Thymus (tissue), 11 donors: ENCODE data around the gene KCNQ4. TPM values are rescaled to one million over a fixed set of nuclear protein-coding genes. Genes with fewer than 3 reads are reported as not detected.
A peak's percentile ranks its signal among the peaks of the same experiment; 100 is the strongest.

Source experiments
- DNase-seq, 9 donors: peaks; one replicate each; pipeline ENCODE4 v3.0.0-alpha.2; 2013; ENCODE audit warnings: low spot score in 9 of 9, low read depth in 6 of 9, missing footprints in 1 of 9
- H3K27ac ChIP-seq, 2 donors: one replicate each; pipeline ENCODE4 v1.5.1; 2013; ENCODE audit warnings: control low read depth in 1 of 2, low read depth in 1 of 2, low read length in 1 of 2, mild to moderate bottlenecking in 1 of 2, moderate library complexity in 1 of 2
- H3K27me3 ChIP-seq, 2 donors: one replicate each; pipeline ENCODE4 v1.5.1; 2013; ENCODE audit warnings: low read length in 1 of 2; ENCODE audit not compliant: control insufficient read depth in 2 of 2, insufficient read depth in 1 of 2
- H3K36me3 ChIP-seq, 2 donors: one replicate each; pipeline ENCODE4 v1.5.1; 2013; ENCODE audit warnings: low read length in 1 of 2, mild to moderate bottlenecking in 1 of 2, moderate library complexity in 1 of 2; ENCODE audit not compliant: control insufficient read depth in 2 of 2, insufficient read depth in 2 of 2
- H3K4me1 ChIP-seq, 2 donors: one replicate each; pipeline ENCODE4 v1.5.1; 2013; ENCODE audit warnings: low read length in 2 of 2; ENCODE audit not compliant: control insufficient read depth in 2 of 2, insufficient read depth in 2 of 2
- H3K4me3 ChIP-seq, 2 donors: one replicate each; pipeline ENCODE4 v1.5.1; 2013; ENCODE audit warnings: low read length in 2 of 2, control low read depth in 1 of 2, mild to moderate bottlenecking in 1 of 2
- H3K9me3 ChIP-seq, 2 donors: one replicate each; pipeline ENCODE4 v1.5.1; 2013; ENCODE audit warnings: low read length in 1 of 2, mild to moderate bottlenecking in 1 of 2; ENCODE audit not compliant: control insufficient read depth in 2 of 2, insufficient read depth in 1 of 2
- WGBS: extraction: QIAGEN DNeasy Blood & Tissue Kit; methylation state at CpG from one replicate; pipeline ENCODE4 v1.1.7; 2013; 5-methylcytosine and 5-hydroxymethylcytosine counted together
- polyA plus RNA-seq: library from polyadenylated mRNA; stranded (reverse); fragments of 200-250 nt; gene quantifications from one replicate; pipeline ENCODE4 v1.2.3, GENCODE V29; 2013
- total RNA-seq: library from RNA; stranded (reverse); fragments of 120-200 nt; gene quantifications from one replicate; pipeline ENCODE4 v1.2.4, GENCODE V29; 2013
- donor health status: healthy.

The KCNQ4 gene
- total and polyA plus RNA-seq, 2 donors: 0.47 to 1.1 TPM

- Histone ChIP-seq H3K36me3 (no peaks in the 10 kb centered on the region), H3K4me1 (peaks cover 6 to 22% of the 10 kb centered on the region in 2 donors), H3K27ac (no peak overlapping the region), H3K9me3 (no peaks in the 10 kb centered on the region), H3K4me3 (no peak overlapping the region), H3K27me3 (peaks cover 0 to 8% of the 10 kb centered on the region in 2 donors)
- DNase-seq: no peak
- 96% methylated on average over 15 of the region's 15 CpGs for WGBS
Observed at GRCh38 chr1:40838980-40839942, 55.7 kb downstream of the KCNQ4 start.

- H3K4me3 ChIP-seq: no peak overlapping the region
- H3K27me3 ChIP-seq: peaks cover 0 to 8% of the 10 kb centered on the region in 2 donors
- H3K4me1 ChIP-seq: peaks cover 6 to 28% of the 10 kb centered on the region in 2 donors
- H3K27ac ChIP-seq: no peak overlapping the region
- DNase-seq: no peak
- WGBS: 98% methylated on average over 5 of the region's 5 CpGs
- H3K36me3 ChIP-seq: no peaks in the 10 kb centered on the region
- H3K9me3 ChIP-seq: no peaks in the 10 kb centered on the region
Observed at GRCh38 chr1:40839943-40840335, 56.4 kb downstream of the KCNQ4 start.

- Histone ChIP-seq H3K4me3 (no peak overlapping the region), H3K4me1 (peaks cover 6 to 33% of the 10 kb centered on the region in 2 donors), H3K27ac (peak overlapping the region in 1 of 2 donors; percentile 1), H3K9me3 (no peaks in the 10 kb centered on the region), H3K36me3 (no peaks in the 10 kb centered on the region), H3K27me3 (peaks cover 0 to 8% of the 10 kb centered on the region in 2 donors)
- DNase-seq: peak in 3 of 9 donors; percentile 17 to 67 (median 22)
- 23% methylated on average over 6 of the region's 6 CpGs for WGBS
Observed at GRCh38 chr1:40840526-40841323, 57.1 kb downstream of the KCNQ4 start.

- H3K27me3 ChIP-seq: peaks cover 0 to 8% of the 10 kb centered on the region in 2 donors
- no peak overlapping the region for H3K27ac ChIP-seq
- H3K4me3 ChIP-seq: no peak overlapping the region
- H3K36me3 ChIP-seq: no peaks in the 10 kb centered on the region
- no peak for DNase-seq
- H3K4me1 ChIP-seq: peaks cover 6 to 33% of the 10 kb centered on the region in 2 donors
- no peaks in the 10 kb centered on the region for H3K9me3 ChIP-seq
- 92% methylated on average over 7 of the region's 7 CpGs for WGBS
Observed at GRCh38 chr1:40841602-40842001, 58.0 kb downstream of the KCNQ4 start.

- Histone ChIP-seq H3K27ac (no peak overlapping the region), H3K27me3 (peaks cover 0 to 6% of the 10 kb centered on the region in 2 donors), H3K36me3 (no peaks in the 10 kb centered on the region), H3K9me3 (no peaks in the 10 kb centered on the region), H3K4me1 (peaks cover 6 to 33% of the 10 kb centered on the region in 2 donors), H3K4me3 (no peak overlapping the region)
- DNase-seq: no peak
- 97% methylated on average over 4 of the region's 4 CpGs for WGBS
Observed at GRCh38 chr1:40842207-40842606, 58.6 kb downstream of the KCNQ4 start.

- H3K36me3 ChIP-seq: no peaks in the 10 kb centered on the region
- no peaks in the 10 kb centered on the region for H3K9me3 ChIP-seq
- no peak overlapping the region for H3K4me3 ChIP-seq
- H3K4me1 ChIP-seq: peaks cover 6 to 33% of the 10 kb centered on the region in 2 donors
- H3K27me3 ChIP-seq: peaks cover 0 to 2% of the 10 kb centered on the region in 2 donors
- WGBS: 99% methylated on average over 3 of the region's 3 CpGs
- no peak for DNase-seq
- no peak overlapping the region for H3K27ac ChIP-seq
Observed at GRCh38 chr1:40842691-40843090, 59.1 kb downstream of the KCNQ4 start.

GRCh38 chr1:40844079-40844478, 60.5 kb downstream of the KCNQ4 start:
- Histone ChIP-seq H3K27ac (no peak overlapping the region), H3K4me1 (peaks cover 6 to 31% of the 10 kb centered on the region in 2 donors), H3K9me3 (no peaks in the 10 kb centered on the region), H3K36me3 (no peaks in the 10 kb centered on the region), H3K27me3 (no peaks in the 10 kb centered on the region), H3K4me3 (no peak overlapping the region)
- 91% methylated on average over 5 of the region's 5 CpGs for WGBS
- DNase-seq: no peak

GRCh38 chr1:40844887-40845878, 61.6 kb downstream of the KCNQ4 start:
- Histone ChIP-seq H3K36me3 (no peaks in the 10 kb centered on the region), H3K27me3 (no peaks in the 10 kb centered on the region), H3K27ac (peak overlapping the region in 1 of 2 donors; percentile 16), H3K4me1 (peaks cover 6 to 31% of the 10 kb centered on the region in 2 donors), H3K4me3 (no peak overlapping the region), H3K9me3 (no peaks in the 10 kb centered on the region)
- WGBS: 43% methylated on average over 9 of the region's 9 CpGs
- DNase-seq: peak in 3 of 9 donors; percentile 26 to 59 (median 28)
